Activated CD4-positive, alpha-beta T cell treated with anti-CD3 and anti-CD28 coated beads, Interleukin-2, amount 50 U/mL, for 4 hours (primary cell): Measurements from ENCODE around the gene RAB11A.
A peak's percentile ranks its signal among the peaks of the same experiment; 100 is the strongest.

Experiments
- DNase-seq, 2 experiments: peaks; one replicate each; pipeline ENCODE4 v3.0.0-alpha.2; 2020

RAB11A gene

GRCh38 chr15:65887565-65887964 is 18.3 kb downstream of the RAB11A start:
- DNase-seq = peak; percentile 16 to 22

DNA sequence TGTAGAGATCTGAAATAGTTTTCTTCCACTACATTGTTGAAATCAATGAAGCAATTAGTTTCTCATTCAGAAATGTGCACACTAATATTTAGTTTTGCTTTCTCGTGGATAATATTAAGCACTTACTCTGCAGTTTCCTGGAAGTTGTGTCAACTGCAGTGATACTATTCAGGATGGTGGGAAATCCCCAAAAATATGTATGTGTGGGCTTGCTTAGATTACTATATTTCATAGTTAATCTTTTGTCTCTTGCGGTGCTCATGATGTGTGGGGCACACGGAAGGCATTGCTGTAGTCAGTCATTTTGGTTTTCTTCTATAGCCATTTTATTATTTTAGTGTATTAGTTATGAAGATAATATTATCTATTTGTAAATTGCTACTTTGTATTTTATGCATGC is 19.7 kb downstream of the RAB11A start:
- peak in 1 of 2 experiments; percentile 14 for DNase-seq

DNA sequence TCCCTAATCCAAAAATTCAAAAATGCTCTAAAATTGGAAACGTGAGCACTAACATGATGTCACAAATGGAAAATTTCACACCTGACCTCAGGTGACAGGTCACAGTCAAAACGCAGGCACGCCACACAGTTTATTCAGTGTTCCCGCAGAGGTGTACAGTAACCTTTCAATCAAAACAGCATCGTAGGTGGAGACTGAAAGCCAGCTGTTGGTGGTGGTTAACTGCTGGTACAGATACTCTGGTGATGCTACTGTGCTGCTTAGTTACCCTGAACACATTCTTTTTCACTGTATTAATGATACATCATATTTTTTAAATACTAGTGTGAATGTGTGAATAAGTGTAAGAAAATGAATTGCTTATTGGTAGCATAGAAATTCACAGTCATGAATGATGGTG is 23.8 kb downstream of the RAB11A start:
- DNase-seq = no peak

DNA sequence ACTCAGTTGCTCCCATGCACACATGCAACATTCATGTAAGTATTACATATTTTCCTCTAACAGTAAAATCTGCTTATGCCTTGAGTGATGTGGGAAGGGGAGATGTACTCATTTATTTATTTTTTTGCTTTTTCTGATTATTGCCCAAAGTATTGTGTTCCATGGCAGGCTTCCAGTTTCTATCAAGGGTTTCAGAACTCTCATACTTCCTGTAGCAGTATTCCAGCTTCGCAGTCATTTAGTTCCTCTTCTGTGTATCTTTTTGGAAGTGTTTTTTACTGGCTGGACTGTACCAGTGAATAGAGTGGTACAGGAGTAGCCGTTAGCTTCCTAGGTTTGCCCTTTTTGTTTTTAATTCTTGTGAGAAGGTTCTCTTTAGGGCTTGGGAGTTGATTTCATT is 26.9 kb downstream of the RAB11A start:
- DNase-seq = no peak

DNA sequence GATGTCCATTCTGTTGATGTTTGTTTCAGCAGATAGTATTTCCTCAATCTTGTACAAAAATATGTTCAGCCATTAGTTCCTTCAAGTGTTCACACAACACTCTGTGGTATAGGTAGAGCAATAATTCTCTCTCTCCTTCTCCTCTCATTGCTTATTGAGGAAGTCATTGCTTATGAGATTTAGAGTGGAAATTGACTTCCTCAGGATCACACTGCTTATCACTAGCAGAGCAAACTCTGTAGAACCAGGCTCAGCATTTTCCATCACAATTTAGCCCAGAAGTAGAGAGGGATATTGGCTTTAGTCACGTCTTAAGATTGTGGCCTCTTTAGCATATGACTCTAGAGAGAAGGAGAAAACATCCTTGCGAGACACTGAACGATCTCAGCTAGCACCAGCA is 31.2 kb downstream of the RAB11A start:
- no peak for DNase-seq

- DNase-seq = no peak
These were observed 32.0 kb downstream of the RAB11A start for GRCh38 chr15:65901336-65901735.

DNA sequence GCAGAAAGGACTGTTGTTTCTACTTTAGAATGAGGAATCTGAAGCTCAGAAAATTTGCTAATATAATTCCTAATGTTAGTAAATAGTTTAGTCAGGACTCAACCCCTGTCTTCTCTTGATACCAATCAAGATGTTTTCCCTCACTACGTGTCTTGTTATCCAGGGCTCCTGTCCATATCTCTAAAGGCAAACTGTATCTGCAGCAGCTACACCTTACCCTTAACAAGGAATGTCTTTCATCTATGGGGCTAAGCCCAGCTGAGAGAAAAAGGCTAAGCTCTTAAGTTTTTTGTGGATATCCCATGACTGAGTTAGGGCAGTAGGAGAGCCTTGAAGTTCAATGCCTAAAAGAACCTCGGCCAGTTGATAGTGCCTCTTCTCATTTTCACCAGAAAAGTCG is 32.5 kb downstream of the RAB11A start:
- no peak for DNase-seq

DNA sequence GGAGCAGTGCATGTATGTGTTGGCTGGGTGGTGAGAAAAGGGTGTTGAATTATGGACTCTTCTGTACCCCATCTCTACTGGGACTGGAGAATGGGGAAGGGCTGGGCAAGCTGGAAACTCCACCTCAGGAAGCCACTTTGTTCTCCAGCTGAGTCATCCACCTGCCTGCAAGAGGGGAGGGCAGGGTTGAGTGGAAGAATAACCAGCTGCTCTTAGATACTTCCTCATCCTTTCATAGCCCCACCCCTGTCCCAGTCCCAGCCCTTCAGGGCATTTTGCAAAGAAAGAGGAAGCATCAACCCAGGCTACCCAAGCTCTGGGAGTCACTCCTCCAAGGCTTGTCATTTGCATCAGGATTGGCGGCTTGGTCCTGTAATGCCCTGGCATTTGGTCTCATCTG is 33.1 kb downstream of the RAB11A start:
- DNase-seq = no peak

DNA sequence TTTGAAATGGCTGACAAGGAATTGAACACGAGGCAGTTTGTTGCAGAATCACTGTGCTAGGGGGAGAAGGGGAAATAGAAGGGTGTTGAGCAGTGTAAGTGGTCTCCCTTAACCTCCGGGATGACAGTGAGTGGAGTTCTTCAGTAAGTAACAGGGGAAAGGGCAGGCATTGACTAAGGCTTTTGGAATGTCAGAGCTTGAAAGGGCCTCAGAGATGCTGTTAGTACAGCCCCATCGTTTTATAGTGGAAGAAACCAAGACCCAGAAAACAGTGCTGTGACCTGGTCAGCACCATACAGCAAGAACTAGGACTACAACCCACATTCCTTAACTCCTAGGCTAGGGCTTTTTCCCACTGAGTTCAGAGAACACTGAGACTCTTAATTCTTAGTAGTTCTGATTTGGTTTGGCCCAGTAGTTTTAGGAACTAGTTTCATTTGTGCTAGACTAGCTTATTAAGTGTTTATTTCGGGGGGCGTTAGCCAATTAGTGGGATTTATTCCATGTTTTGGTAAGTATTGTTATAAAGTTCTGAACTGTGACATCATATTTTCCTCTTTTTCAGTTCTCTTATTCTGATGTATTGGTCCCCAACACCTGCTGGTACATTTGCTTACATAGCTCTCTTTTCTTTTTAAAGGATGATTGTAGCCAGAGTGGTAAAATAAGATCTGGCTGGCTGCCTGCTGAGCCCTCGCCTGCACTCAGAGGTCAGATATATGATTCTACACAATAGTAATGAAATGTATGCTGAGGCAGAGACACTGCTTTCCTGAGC is 34.2 kb downstream of the RAB11A start:
- no peak for DNase-seq

DNA sequence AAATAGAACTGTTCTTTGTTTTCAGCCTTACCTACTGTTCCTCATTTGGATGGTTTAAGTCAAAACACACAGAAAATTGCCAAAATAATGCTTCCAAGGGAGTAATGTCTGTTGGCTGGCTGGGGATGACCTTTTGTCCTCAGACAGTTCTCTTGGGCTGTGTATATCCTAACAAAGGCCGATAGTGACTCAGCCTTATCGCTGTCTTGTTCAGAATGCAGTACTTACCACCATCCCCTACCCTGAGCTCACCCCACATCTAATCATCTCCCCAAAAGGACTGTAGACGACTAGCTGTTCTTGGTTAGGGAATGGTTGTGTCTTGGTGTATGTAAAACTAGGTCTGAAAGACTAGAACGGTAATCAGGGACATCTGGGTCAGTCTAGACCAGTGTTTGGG is 35.0 kb downstream of the RAB11A start:
- no peak for DNase-seq

DNA sequence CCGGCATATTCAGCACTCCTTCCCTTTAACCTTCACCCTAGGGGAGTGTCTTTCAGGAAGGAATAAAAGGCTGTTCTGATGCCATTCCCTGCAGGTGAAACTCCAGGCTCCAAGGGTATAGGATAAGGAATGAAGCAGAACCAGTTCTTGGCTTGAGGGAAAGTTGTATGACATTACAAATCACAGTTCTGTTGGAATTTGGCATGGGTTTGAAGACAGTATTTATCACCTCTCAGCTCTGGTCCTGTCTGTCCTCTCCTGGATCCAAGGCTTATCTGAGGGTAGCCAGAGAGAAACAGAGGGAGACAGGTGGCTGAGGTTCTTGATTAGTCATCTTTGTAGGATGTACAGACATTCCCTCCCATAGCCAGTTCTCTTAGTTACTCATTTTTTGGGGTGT is 37.1 kb downstream of the RAB11A start:
- DNase-seq = no peak

DNA sequence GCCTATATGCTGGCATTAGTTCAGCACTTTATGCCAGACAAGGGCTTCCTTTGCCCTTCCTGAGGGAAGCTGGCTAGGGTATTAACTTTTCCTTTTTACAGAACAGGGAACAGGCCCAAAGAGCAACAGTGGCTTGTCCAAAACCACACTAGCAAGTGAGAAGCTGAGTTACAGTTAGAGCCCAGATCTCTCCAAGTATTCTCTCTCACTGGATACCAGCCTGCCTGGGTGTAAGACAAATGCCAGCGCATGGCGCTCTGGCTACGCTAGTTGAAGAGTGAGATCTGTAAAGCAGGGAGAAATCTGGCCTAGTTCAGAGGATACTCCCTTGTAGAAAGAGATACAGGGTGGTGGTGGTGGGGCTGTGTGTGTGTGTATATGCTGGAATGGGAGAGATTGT is 38.4 kb downstream of the RAB11A start:
- DNase-seq = no peak

GRCh38 chr15:65908876-65909275 is 39.6 kb downstream of the RAB11A start:
- DNase-seq = no peak

- DNase-seq = no peak
These were observed 40.5 kb downstream of the RAB11A start for GRCh38 chr15:65909831-65910230.

- DNase-seq = no peak
These were observed 41.0 kb downstream of the RAB11A start for GRCh38 chr15:65910341-65910740.

- no peak for DNase-seq
These were observed 42.9 kb downstream of the RAB11A start for GRCh38 chr15:65912235-65912634.

DNA sequence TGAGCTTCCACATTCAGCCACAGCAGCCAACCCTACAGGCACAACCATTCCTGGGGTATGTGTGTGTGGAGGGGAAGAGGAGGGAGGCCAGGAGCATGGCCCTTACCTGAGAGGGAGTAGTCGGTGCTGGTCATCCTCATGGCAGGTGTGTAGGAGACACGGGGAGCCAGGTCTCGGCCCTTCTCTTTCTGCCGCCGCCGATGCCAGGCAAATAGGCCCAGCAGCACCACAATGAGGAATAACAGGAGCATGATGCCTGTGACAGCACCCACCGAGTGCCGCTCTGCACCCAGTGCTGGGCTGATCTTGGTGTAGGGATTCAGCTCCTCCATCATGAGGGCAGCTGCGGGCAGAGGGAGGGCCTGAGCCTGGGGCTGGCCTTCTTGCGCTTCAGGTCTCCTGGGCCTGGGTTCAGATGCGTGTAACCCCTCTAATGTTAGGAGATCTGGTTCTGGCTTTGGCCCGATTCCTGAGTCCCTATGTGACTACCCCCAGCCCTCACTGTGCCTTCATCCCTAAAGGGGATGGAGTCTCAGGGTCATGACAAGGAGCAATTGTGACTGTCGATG is 44.4 kb downstream of the RAB11A start:
- no peak for DNase-seq

- DNase-seq = no peak
These were observed 45.1 kb downstream of the RAB11A start for GRCh38 chr15:65914386-65914785.

DNA sequence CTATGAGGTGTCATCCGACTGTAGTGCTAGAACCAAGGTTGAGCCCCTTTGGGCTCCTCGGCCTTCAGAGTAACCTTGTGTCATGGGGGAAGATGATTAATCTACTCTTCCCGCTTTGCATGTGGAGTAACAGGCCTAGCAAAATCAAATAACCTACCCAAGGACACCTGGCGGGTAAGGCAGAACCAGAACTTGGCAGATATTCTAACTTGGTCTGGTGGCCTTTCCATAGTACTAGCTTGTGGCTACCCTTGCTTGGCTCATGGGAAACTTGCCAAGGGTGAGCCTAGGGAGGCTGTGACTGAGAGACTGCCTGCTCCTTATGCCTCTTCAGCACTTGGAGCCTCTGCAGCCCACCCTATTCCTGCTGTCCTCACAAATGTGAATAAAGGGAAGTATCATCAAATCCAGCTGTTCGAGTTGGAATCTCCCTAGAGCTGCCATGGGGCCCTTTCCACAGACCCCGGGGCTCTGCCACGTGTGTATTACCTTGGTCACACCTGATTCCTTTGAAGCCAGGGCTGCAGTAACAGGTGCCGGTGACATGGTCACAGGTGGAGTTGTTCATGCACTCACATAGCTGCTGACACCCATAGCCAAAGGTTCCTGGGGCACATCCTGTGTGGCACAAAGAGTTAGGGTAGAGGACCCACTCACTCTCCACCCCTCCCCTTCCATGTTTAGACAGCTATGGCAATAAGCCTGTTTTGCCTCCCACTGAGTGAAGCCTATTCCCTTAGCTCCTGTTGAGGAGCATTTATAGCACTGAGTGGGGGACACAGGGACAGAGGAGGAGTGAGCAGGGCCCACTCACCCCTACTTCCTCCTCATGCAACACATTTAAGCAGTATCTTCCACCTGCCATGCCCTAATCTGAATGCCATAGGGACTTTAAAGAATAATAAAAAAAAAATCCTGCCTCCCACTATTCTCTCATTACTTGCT is 46.0 kb downstream of the RAB11A start:
- no peak for DNase-seq

DNA sequence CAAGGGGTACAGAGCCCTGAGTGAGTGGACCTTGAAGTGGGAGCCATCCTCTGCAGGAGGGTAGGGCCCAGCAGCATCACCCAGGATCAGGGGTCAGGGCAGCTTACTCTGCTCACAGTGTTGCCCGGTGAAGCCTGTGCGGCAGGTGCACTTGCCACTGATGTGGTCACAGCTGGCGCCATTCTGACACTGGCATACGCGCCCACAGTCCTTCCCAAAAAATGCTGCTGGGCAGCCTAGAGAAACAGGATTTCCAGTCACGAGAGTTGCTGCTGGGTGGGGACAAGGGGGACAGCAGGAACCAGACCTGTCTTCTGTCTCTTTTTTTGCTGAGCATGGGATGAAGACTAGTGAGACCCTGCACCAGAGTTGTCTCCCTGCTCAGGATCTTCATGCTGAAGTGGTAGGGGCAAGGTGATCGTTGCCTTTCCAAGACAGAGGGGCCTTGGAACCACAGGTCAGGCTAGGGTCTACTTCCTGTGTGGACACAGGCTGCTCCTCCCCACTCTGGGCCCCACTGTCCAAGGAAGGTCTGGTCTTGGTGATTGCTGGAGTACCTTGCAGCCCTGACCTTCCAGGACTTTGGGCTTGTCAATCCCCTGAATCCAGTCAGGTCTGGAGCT is 46.9 kb downstream of the RAB11A start:
- DNase-seq = no peak

- no peak for DNase-seq
These were observed 47.5 kb downstream of the RAB11A start for GRCh38 chr15:65916664-65917406.

DNA sequence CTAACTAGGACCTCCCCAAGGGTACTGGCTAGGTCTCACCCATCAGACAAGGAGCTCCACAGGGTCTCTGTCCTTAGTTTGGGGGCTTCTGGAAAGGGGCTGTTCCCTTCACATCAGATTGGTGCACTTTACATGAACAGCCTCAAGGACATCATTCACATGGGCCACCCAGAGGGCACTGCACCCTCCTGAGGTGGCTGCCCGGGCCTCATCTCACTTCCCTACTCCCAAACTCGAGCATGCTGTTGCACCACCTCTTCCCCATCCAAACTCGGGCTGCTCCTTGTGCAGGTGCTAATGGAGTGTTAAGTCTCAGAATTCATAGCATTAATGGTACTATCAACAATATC is 48.1 kb downstream of the RAB11A start:
- DNase-seq = no peak

- no peak for DNase-seq
These were observed 48.6 kb downstream of the RAB11A start for GRCh38 chr15:65917936-65918335.
